Activated T-helper 1 cell treated with Interleukin-2 at 50 U/mL for 16 hours (primary cell): ENCODE measurements around the gene RAP1A.

Source experiments
- DNase-seq: peaks from one replicate; pipeline ENCODE4 v3.0.0-alpha.2; 2020; ENCODE audit warnings: low read depth

The RAP1A gene

GRCh38 chr1:111758373-111758772 is 138.8 kb downstream of the RAP1A start:
- no peak for DNase-seq

GRCh38 chr1:111761717-111762116 is 142.1 kb downstream of the RAP1A start:
- no peak for DNase-seq

- DNase-seq, result no peak
These were observed 142.7 kb downstream of the RAP1A start for GRCh38 chr1:111762332-111762731.
